Spleen (tissue), 7 donors: Measurements from ENCODE around the gene PCSK4.
A peak's percentile ranks its signal among the peaks of the same experiment; 100 is the strongest.

Source experiments
- CTCF ChIP-seq, 11 experiments: fragments of 200-600 bp in 7 of 11; fragments of 450-650 bp in 4 of 11; sonication (generic) in 4 of 11; IDR thresholded peaks in 8 of 11; conservative IDR thresholded peaks in 3 of 11; 1 replicate in 7 of 11; 2 replicates in 4 of 11; pipeline versions ENCODE4 v1.4.0 to v1.8.0; 2016 to 2021; ENCODE audit warnings: antibody characterized with exemption in 11 of 11, inconsistent platforms in 4 of 11, mild to moderate bottlenecking in 1 of 11
- POLR2AphosphoS5 ChIP-seq, 3 donors: sonication (generic); formaldehyde crosslinking; IDR thresholded peaks; one replicate each; pipeline ENCODE4 v1.5.1; 2017; ENCODE audit warnings: antibody characterized with exemption in 3 of 3
- donor health status: DM: no; HTN: no; CAD: no; lungs with moderate emphysema.
- donor health status: DM: no; HTN: no; CAD: no.
- donor health status: DM: no; HTN: no; CAD: no.

- peak in 2 of 3 donors; percentile 12 to 56 for TF ChIP-seq POLR2AphosphoS5 (IDR thresholded peaks at IDR 0.05)
- TF ChIP-seq CTCF (IDR thresholded peaks at IDR 0.05 in 8 of 11, conservative IDR thresholded peaks at IDR 0.05 in 3 of 11) = no peak
Observed at GRCh38 chr19:1441677-1442438, 48.3 kb downstream of the PCSK4 start.
